CD1c-positive myeloid dendritic cell (primary cell): ENCODE data around the gene ZBTB47.

Source experiments
- DNase-seq: peaks from one replicate; pipeline ENCODE4 v3.0.0-alpha.2; 2016; ENCODE audit errors: extremely low spot score

The ZBTB47 gene

DNA sequence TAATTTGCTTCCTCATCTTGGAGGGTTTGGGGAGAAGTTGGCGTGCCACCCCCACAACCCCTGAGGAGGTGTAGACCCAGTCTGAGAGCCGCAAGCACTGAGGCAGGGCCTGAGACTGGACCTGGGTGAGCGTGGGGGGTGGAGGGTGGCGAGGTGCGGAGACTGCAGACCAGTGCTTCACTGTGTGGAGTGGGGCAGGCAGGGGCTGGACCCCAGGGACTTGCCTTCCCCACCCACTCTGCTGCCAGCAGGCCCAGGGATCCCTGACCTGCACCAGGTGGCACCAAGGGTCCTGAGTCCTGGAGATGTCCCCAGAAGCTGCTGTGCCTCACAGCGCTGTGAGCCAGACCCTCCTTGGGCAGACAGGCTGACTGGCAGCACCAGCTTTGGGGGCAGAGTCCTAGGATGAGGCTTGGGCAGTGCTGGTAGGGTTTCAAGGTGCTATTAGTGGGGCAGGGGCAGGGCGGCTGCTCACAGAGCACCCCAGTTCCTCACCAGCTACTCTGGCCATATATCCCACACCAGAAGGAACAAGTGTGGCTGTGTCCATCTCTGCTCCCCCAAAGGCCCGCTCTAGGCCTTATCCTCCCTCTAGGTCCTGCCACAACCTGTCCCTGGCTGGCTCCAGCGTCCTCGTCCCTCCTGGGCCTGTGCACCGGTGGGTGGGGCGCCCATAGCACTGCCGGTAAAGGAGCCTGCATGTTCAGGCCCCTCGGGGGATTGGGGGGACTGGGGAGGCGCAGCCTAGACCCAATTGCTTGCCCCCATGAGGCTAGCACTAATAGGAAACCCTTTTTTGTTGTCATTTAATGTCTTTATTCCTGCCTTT, 11.8 kb downstream of the ZBTB47 start:
- DNase-seq, result no peak

DNA sequence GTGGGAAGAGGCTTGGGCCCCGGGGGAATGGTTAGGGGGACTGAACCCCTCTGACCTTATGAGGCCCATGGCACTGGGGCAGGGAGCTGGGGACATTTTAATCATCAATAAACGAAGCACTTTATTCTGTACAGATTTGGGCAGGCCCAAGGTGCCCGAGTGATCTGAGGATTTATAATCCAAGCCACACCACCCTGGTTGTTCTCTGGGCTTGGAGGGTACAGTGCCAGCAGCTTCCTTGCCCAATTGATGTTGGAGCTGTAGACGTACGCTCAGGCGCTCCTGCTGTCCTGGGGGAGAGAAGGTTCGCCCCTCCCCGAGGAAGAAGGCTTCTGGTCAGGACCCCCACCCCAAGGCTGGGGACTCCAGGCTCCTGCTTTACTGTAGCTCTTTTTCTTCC, 12.5 kb downstream of the ZBTB47 start:
- no peak for DNase-seq

DNA sequence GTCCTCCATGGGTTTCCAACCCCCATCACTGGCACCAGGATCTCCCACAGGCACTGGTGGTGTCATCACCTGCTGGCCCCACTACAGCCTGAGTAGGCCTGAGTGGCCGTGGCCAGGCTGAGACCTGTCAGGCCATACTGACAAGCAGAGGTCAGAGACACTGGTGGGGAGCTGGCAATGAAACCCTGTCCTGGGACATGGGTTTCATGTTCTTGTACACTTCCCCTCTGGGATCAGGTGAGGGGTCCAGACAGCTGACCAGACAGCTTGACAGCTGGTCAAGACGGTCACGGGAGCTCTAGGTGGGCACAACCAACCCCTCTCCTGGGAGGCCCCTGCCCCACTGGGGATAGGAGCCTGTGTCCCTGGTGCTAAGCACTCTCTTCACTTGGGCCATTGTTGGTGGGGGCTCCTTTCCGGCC, 13.1 kb downstream of the ZBTB47 start:
- DNase-seq, result no peak

DNA sequence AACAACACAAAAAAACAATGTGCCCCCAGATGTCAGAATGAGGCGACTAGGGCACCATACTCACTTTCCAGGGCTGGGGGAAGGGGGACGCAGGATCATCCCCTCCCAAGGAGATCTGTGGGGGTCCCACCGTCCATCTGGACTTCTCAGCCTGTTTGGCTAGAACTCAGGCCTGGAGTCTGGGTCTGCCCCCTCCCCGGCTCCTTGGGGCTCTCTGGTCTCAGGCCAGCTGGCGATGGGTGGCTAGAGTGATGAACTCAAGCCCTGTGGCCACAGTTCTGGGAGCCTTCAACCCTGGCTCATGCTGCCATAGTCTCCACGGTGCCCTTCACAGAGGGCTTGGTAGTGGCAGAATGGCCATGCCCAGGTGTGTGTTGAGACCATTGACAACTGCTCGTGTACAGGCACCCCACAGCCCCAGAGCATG, 13.6 kb downstream of the ZBTB47 start:
- no peak for DNase-seq

DNA sequence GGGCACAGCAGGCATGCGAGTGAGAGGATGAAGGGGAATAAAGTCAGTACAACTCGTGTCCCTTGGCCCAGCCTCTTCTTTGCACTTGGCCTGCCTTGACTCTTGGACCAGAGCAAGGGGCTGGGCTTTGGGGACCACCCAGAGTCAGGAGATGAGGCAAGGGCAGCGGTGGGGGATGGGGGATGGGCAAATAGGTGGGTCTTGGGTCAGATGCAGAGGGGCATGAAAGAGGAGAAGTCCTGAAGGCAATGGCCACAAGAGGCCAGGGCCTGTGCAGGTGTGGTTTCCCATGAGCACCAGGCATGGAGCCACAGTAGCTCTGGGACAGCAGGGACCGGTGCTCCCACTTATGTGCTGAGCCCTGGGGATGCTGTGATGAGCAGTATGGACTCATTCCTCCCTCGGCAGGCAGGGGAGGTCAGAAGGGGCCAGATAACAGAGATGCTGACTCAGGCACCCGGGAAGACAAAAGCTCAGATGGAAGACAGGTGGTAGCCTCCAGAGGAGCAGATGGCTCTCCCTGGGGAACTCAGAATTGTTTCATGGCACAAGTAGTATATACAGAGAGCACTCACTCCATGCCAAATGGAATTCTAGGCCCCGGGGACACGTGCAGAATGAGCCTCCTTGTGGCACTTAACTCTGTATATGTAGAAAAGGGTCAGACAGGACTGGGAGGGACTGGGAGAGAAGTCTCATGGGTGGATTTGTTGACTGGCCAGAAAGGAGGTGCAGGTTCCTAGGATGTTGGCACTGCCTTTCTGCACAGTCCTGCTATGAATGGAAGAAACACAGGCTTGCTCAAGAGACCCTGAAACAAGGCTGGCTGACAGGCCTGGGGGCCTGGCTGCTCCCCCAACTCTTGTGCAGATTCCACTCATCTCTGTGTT, 14.3 kb downstream of the ZBTB47 start:
- no peak for DNase-seq

DNA sequence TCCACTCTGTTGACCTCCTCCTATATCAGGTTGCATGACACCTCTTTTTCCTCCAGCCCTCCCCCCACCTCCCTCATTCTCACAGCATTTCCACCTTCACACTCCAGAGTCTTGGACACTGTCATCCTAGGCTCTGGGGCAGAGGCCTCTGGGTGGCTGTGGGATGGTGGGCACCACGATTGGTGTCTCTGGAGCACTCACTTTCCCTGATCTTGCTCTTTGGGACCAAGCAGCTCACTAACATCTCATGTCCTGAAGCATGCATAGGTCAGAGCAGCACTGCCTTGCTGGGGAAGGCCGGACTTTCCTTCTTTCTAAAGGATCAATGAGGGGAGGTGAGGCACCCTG, 14.9 kb downstream of the ZBTB47 start:
- no peak for DNase-seq

DNA sequence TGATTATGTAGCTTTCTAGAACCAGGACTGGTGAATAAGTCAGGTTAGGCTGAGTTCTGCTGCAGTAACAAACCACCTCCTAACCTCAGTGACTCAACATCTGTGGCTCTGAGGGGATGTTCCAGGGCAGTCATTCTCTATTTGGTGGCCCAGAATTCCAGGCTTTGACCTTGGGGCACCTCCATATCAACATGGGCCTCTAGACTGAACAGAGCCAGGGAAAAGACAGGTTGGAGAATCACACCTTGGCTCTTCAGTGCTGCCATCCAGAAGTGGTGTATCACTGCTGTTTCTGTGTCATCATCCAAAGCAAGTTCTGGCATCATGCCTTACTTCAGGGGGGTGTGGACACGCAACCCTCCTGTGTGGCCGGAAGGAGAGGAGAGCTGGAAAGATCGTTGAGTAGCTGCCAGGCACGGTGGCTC, 15.3 kb downstream of the ZBTB47 start:
- no peak for DNase-seq

DNA sequence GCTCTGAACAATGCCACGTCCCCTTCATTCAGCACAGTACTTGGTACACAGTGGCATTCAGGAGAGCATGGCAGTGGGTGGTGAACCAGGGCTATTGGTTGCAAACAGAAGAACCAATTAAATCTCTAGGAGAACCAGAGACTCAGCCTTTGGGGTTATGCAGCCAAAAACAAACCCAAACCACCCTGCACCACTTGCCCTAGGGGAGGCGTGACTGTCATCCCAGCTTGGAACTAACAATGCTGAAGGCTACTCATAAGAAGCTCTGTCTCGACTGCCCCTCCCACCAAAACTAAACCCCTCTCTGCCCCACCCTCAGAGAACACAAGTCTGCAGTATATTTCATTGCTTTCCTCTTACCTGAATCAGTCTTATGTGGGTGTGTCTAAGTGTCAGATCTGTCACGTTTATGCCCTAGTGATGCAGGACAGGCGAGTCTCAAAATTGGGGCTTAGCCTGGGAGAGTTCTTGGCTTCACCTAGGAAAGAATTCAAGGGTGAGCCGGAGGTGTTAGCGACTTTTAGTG, 16.6 kb downstream of the ZBTB47 start:
- DNase-seq, result no peak

DNA sequence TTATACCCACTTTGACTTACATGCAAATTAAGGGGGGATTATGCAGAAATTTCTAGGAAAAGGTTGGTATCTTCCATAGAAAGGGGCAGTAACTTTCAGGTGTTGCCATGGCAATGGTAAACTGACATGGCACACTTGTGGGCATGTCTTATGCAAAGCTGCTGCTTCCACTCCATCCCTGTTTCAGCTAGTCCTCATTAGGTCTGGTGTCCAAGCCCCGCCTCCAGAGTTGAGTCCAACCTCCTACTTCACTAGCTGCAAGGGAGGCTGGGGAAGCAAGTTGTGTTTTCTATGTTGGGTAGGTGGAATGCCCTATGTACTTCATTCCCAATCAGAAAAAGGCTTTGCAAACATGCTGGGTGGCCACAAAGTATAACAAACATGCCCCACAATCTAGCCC, 17.2 kb downstream of the ZBTB47 start:
- no peak for DNase-seq

DNA sequence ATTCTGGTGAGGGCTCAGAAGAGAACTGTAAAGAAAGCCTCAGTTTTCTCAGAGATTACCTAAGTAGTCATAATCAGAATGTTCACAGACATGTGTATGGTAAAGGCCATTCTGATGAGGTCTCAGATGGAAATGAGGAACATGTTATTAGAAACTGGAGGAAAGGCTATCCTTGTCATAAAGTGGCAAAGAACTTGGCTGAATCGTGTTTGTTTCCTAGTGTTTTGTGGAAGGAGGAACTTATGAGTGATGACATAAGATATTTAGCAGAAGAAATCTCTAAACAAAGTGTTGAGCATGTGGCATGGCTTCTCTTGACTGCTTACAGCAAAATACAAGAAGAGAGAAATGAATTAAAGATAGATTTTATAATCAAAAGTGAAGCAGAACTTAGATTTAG, 19.0 kb downstream of the ZBTB47 start:
- DNase-seq, result peak; percentile 69

DNA sequence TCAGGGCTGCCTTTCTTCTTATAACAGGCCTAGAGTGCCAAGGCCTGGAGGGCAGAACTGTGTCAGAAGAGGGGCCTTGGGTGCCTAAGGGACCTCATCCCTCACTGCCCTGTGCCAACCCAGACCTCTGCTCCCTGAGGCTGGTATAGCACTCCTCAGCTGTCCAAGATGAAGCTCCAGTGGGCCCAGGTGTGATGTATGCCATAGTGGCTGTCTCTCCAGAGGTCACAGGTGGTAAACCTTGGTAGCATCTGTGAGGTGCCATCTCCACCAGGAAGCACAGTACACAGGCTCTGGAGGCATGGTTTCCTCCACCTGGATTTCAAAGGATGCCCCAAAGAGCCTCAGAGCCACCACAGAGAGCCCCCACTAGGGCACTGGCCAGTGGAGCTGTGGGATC, 19.6 kb downstream of the ZBTB47 start:
- no peak for DNase-seq

DNA sequence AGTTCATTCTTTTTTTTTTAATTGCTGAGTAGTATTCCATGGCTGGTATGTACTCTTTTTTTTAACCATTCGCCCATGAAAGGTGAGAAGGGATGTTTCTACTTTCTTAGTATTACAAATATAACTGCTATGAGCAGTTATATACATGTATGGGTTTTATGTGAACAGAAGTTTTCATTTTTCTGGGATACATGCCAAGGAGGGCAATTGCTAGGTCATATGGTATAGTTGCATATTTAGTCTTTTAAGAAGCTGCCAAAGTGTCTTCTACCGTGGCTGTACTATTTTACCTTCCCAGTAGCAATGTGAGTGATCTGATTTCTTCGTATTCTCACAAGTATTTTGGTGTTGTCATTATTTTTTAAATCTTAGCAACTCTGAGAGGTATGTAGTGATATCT, 20.6 kb downstream of the ZBTB47 start:
- DNase-seq, result no peak

DNA sequence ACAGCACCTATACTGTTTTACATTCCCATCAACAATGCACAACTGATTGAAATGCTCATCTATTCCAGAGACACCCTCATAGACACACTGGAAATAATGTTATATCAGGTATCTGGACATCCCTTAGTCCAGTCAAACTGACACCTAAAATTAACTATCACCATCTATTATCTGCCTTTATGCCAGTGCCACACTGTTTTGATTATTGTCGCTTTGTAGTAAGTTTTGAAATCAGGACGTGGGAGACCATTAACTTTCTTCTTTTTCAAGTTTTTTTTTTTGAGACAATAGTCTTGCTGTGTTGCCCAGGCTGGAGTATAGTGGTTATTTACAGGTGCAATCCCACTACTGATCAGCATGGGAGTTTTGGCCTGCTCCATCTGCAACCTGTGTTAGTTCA, 22.4 kb downstream of the ZBTB47 start:
- DNase-seq, result no peak

DNA sequence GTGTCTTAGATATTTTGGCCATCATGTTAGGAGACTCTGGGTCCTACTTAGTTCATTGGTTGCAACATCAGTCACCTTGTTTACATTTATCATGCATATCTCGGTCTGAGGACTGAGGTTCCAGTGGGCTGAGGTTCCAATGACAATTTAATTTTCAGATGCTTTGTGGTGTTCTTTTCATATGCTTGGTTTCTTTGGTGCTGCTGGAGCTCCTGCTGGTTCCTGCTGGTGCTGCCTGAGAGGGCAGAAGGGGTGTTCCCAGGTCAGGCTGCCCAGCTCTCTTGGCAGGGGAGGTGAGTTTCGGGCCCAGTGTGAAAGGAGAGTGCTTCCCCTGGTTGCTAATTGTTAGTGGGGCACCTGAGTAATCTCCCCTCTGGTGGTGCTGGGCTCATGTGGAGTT, 24.9 kb downstream of the ZBTB47 start:
- no peak for DNase-seq

DNA sequence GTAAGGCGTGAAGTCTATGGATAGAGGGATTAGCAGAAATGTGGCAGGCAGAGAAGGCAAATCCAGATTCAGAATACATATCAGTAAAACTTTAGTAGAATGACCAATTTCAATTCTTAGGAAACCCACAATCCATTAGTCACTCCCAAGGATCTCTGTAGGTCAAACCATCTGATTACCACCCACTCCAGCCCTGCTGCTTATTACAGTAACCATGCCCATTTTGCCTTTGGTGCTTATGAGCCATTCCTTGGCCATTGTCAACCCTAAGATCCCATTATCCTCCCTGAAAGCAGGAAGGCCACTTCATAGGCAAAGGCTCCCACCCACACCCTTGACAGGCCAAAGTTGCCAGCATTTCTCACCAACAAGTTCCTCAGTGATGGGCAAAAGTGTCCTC, 26.8 kb downstream of the ZBTB47 start:
- peak; percentile 77 for DNase-seq

DNA sequence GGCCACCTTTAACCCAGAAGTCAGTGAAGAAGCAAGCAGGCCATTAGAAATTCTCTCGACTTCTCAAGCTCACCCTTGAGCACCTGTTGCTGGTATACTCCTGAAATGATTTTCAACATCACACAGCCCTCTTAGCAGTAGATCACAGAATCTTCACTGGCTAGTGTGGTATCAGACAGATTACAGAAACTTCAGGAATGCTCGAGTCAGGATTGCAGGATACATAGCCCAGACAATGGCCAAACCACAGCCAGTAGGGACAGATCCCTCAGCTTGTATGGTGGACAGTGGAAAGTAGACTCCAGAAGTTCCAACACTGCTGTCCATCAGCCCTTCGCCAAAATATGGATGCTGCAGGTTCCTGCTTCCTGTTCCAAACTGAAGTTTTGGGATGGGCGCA, 27.3 kb downstream of the ZBTB47 start:
- DNase-seq, result no peak

DNA sequence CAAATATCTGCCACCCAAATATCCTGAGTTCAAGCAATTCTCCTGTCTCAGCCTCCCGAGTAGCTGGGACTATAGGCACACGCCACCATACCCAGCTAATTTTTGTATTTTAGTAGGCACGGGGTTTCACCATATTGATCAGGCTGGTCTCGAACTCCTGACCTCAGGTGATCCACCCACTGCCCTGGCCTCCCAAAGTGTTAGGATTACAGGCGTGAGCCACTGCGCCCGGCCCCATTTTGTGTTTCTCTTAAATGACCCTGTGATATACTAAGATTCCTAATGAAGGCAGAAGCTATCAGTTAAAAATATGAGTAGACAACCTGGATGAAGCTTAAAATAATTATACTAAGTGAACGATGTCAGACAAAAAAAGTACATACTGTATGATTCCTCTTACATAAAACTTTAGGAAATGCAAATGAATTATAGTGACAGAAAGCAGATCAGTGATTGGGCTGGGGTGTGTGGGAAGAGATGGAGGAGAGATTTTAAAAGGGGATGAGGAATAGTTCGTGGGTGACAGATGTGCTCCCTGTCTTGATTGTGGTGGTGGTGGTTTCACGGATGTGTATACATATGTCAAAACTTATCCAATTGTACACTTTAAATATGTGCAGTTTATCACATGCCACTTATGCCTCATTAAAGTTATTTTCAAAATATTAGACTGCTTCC, 28.0 kb downstream of the ZBTB47 start:
- no peak for DNase-seq

DNA sequence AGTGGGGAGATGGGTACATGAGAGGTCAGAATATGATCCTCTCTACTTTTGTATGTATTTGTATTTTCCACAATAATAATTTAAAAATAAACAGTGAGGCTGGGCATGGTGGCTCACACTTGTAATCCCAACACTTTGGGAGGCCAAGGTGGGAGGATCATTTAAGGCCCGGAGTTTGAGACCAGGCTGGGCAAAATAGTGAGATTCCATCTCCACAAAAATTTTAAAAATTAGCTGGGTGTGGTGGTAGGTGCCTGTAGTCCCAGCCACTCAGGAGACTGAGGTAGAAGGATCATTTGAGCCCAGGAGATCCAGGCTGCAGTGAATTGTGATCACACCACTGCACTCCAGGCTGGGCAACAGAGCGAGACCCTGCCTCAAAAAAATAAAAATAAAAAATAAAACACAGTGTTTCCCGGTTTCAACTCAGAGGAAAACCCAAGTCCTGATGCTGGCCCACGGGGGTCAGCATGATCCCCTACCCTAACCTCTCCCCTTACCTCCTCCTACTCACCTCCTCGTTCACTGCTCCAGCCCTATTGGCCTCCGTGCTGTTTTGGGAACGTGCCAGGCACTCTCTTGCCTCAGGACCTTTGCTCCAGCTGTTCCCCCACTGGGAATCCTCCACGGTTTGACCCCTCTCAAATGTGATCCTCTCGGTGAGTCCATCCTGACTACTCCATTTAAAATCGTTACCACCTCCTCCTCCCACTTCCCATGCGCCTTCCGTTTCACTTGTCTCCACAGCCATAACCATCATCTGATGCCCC, 29.0 kb downstream of the ZBTB47 start:
- DNase-seq, result no peak

DNA sequence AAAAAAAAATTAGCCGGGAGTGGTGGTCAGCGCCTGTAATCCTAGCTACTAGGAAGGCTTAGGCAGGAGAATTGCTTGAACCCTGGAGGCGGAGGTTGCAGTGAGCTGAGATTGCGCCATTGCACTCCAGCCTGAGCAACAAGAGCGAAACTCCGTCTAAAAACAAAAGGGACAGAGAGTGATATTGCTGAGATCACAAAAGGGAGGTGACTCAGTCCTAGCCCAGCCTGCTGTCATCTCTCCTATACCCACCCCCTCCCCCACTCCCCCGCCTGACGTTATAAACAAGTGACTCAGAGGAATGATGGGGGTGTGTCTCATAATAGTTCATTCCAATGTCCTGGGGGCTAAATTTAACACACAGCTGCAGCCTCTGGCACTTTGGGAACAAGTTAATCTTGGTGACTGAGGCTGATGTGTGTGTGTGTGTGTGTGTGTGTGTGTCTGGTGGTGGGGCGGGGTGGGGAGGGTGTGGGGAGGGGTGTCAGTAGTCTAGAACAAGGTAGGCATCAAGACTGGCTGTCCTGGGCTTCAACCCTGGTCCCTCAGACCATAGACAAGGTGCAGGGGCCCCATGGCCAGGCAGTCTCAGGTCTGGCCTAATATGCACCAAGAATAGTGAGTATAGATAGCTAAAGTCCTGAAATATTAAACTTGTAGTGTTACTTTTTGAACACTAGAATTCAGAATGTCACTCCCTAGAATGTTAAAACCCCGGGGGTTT, 30.5 kb downstream of the ZBTB47 start:
- peak; percentile 85 for DNase-seq

DNA sequence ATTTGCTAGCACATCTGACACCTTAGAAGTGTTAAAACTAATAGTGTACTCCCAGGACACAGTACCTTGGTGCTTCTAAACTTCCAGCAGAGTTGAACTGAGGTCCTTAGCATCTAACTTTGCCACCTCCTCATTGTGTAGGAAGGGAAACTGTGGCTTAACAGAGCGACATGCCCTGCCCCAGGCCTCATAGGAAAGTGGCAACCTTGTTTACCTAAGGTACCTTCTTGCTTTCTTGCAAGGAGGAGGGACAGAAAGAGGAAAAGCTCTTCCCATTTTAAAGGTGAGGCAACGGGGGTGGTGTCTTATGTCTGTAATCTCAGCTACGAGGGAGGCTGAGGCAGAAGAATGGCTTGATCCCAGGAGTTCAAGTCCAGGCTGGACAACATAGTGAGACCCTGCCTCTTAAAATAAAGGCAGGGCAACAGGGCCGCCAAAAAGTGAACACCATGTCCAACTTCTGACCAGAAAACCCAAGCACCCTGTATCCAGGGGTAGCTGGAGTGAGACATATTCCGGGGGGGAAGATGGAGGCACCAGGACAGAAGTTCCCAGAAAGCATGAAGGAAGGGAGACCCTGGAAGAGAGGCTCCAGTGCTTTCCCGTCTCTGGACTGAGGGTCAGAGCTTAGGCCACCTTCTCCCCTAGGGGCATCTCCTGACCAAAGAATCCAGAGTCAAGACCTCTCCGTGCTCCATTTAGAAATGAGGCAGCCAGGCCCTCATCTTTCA, 31.3 kb downstream of the ZBTB47 start:
- DNase-seq, result no peak
